ENCODE measurements around the gene PCBD2.

GRCh38 chr5:134934202-134934601 is 29.3 kb downstream of the PCBD2 start:
- TF ChIP-seq EZH2 (IDR thresholded peaks at IDR 0.05; ENCODE audit: low read depth) (no peak), CTCF (conservative IDR thresholded peaks at IDR 0.05) (no peak)

Data from PC-9 (cell line).